GM19438 (cell line): ENCODE results near the gene SLC3A2.
"Not testable (repeated sequence)": the region's sequence is repeated elsewhere in the genome, so short reads cannot be mapped to it uniquely, and the experiment has no call there.

ENCODE experiments used
- ATAC-seq: cut with Tn5 transposase; IDR thresholded peaks from one replicate; pipeline ENCODE4 v1.9.1; 2021; ENCODE audit warnings: low read depth; ENCODE audit not compliant: unreplicated experiment

SLC3A2 gene

DNA sequence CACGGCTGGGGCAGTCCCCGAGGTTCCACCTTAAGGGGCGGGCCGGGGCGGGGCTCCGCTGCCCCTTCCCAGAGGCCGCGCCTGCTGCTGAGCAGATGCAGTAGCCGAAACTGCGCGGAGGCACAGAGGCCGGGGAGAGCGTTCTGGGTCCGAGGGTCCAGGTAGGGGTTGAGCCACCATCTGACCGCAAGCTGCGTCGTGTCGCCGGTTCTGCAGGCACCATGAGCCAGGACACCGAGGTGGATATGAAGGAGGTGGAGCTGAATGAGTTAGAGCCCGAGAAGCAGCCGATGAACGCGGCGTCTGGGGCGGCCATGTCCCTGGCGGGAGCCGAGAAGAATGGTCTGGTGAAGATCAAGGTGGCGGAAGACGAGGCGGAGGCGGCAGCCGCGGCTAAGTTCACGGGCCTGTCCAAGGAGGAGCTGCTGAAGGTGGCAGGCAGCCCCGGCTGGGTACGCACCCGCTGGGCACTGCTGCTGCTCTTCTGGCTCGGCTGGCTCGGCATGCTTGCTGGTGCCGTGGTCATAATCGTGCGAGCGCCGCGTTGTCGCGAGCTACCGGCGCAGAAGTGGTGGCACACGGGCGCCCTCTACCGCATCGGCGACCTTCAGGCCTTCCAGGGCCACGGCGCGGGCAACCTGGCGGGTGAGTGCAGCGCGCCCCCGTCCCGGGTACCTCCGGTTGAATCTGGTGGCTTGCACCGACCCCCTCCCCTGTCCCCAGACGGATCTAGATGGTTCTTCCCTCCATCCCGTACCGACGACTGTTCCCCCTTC, at the start of gene SLC3A2:
SLC3A2 (plus strand) TSS at position 94 of the 776 bp plus-strand sequence; CDS start at position 222, 128 bp downstream.
- ATAC-seq: peak; percentile 79

DNA sequence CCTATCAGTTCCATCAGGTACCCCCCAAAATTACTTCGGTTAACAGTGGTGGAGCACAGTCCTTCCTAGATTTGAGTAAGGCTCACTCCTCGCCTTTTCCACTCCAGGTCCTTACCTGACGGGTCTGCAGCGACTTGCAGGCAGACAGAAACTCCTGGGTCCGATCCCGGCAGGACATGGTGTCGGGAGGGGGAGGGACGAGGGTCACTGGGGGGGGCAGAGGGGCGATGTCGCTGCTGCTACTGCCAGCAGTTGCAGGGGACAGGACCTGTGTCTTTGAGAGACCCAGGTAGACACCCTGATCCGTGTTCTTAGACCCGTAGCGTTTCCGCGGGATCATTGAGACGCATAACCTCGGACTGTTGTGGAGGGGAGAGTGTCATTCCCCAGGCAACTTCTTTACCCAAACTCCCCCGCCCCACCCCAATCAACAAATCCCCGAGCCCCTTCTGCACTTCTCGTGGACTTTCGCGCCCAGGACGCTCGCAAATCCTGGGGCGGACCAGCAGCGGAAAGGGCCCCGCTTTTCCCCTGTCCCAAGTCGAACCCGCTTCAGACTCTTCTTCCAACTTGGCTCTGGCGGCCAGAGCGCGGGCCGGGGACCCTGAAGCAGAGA, 49.7 kb upstream of the SLC3A2 start:
- no peak for ATAC-seq

DNA sequence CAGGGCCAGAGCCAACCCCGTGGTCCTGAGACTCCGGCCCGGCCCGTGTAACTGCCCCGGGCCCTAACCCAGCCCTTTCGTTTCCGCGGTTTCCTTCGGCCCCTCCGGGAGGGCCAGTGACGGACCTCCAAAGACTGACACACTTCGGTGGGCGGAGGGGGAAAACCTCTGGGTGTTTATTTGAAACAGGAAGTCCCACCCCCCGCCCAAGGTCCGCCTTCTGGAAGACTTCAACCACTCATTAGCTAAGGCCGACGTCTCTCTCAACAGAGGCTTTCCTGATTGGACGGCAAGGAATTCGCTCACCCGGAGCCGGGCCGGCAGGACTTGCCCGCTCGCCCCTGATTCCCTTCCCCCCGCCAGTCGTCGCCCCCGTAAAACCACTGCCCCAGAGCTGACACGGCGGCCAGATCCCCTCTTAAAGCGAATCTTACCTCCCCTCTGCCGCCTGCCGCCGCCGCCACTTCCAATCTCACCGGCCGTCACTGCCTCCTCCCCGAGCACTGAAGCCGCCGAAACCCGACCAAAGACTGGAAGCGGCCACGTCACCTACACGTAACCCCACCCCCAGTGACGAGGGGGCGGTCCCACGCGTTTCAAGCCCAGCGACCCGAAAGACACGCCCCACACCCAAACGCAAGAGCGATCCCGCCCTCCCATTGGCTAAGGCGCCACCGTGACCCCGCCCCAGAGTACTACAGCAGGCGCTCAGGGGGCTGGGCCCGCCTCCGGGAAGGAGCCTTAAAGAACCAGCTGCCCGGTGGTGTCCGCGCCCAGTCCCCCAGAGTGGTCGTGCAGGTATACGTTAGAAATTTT, 49.0 kb upstream of the SLC3A2 start, which contains the start of gene STX5:
STX5 (minus strand) TSS at position 532 of the 816 bp plus-strand sequence. CDS start 808 bp downstream, outside the sequence.
- peak; percentile 79 for ATAC-seq

DNA sequence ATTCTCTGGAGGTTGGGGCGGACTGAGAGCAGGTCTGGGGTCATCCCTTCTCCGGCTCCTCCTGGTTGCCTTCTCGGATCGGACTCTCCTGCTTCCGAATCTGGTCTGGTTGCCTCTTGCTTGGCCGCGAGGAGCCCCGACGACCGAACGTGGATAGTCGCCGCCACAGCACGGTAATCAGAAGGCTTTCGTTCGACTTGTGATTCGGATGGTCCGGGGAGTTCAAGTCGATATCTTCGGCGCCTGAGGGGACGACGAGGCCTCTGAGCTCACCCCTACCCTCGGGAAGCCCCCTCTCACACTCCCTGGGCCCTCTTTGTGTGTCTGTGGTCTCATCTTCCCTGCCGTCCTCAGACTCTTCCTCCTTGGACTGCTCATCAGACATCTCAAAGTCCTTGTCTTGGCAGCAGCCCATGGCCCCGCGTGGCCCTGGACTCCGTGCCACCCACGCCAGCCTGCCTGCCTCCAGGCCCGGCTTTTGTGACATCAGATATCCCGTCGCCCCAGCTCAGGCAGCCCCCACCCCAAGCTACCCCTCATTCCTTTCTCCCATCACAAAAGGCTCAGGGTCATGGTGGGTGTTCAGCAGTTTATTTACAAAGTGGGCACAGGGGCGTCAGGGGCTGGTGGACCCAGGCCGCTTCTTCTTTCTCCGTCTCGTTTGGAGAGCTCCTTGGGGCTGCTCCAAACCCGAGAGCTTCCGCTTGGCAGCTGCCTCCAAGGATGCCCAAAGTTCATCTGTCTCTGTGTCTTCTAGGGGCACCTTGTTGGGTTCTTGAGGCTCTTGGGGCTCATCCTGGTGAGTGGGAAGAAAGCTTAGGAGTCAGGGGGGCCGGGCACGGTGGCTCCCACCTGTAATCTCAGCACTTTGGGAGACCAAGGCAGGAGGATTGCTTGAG, 48.1 kb upstream of the SLC3A2 start, which contains the start of gene TEX54:
TEX54 (minus strand) TSS at position 506 of the 899 bp plus-strand sequence.
- ATAC-seq: no peak

DNA sequence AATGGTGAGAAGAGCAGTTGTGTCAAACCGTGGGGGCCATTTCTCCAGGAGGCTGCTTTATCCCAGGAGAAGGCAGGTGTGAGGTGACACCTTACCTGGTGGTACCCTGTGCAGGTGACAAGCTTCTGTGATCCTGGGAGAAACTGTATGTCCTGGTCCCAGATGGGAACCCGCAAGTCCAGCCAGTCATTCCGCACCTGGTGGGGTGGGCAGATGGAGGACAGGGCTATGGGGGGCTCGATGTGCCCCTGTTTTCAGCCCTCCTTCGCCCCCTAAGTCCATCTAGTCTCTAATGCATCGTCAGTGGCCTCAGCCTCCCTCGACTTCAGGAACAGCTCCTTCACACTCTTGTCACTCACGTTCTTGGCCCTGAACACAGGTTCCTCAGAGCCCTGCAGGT, 45.4 kb upstream of the SLC3A2 start:
- ATAC-seq: no peak

DNA sequence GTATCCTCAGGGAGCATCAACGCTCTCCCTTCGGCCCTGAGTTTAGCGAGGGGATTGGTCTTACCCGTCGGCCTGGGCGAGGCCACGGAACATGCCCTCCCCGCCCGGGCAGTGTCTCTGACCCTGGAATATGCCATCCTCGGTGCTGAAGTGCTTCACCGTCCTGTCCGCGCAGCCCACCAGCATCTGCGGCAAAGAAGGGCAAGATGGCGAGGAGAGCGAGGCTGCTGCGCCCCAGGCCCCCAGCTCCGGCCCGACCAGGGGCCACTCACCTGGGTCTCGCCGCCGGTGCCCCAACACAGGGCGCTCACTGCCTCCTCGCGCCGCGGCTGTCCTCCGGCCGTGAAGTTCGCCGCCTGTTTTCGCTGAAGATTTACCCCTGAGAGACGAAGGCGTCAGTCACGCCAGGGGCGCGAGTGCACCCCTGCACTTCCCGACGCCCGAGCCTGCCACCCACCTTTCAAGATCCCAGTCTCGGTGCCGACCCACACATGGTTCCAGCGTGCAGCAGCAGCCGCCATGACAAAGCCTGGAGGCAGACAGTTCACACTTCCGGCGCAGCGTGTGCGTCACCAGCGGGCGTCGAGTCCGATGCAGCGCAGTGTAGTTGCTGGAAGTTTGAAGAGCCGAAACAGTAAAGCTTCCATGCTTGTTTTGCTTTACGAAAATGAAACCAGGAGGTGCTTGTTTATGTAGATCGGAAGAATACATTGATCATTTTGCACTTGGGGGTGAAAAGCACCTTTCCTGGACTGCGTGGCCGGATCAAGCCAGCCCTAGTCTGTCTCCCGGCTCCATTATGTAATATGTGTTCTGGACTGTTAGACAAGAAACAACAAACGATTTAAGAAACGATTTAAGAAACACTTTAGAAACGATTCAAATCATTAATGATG, 41.4 kb upstream of the SLC3A2 start, which contains the start of gene WDR74:
WDR74 (minus strand) TSS at position 541 of the 896 bp plus-strand sequence; CDS start at position 521, 20 bp downstream.
- ATAC-seq: peak; percentile 47

DNA sequence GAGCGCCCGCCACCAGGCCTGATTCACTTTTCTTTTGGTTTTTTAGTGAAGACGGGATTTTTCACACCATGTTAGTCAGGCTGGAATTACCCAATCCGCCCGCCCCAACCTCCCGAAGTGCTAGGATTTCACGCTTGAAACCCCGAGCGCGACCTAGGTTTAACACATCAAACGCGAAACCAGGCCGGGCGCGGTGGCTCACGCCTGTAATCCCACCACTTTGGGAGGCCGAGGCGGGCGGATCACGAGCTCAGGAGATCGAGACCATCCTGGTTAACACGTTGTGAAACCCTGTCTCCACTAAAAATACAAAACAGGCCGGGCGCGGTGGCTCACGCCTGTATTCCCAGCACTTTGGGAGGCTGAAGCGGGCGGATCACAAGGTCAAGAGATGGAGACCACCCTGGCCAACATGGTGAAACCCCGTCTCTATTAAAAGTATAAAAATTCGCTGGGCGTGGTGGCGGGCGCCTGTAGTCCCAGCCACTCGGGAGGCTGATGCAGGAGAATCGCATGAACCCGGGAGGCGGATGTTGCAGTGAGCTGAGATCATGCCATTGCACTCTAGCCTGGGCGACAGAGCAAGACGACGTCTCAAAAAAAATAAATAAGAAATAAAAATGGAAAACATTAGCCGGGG, 39.9 kb upstream of the SLC3A2 start:
- not testable (repeated sequence) for ATAC-seq

DNA sequence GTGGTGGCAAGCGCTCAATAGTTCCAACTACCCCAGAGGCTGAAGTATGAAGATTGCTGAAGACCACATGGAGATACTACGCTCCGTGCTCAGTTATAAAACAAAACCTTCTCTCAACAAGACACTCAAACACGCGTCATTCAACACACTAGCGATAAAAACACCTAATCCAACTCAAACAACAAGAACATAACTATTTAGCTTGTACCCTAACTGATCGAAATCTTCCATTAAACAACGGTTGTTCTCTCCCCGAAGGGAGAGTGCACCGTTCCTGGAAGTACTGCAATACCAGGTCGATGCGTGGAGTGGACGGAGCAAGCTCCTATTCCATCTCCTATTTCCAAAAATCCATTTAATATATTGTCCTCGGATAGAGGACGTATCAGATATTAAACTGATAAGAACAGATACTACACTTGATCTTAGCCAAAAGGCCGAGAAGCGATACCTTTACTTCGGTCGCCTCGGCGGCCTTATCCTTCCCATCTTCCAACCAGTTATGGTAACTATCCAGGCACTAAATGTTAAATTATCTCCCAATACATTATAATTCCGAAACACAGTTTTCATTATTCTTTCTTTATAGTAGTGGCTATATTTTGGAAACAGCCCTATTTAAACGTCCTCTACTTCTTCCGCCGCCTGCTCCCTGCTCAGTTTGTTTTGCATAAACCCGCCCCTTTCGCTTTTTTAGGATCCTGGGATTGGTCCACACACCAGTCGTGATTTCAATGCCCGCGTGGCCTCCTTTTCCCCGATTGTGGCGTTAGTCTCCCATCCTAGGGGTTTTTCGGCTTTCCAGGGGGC, 39.1 kb upstream of the SLC3A2 start:
- peak; percentile 48 for ATAC-seq

DNA sequence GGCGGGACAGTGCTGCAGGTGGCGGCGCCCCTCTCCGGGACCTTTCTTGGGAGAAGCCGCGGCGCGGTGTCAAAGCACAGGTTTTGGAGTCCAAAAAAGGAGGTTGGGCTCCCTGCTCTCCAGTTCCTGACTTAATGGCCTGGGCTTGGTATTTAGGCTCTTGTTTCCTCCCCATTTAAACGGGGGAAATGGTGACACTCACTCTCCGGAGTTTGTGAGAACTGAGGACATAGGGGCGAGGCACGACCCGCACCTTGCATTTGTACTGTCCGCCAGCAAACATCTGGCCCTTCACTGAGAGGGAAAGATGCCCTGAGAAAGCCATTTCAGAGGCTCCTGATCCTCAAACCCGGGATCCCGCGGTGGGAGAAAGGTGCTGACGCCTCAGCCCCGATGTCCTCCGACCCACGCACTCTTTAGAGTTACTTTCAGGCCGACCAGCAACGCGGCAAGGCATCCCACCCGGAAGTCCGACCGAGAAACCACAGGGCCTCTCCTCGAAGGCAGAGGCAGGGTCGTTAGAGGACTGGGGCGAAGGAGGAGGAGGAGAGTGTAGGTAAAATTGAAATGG, 38.4 kb upstream of the SLC3A2 start:
- no peak for ATAC-seq

DNA sequence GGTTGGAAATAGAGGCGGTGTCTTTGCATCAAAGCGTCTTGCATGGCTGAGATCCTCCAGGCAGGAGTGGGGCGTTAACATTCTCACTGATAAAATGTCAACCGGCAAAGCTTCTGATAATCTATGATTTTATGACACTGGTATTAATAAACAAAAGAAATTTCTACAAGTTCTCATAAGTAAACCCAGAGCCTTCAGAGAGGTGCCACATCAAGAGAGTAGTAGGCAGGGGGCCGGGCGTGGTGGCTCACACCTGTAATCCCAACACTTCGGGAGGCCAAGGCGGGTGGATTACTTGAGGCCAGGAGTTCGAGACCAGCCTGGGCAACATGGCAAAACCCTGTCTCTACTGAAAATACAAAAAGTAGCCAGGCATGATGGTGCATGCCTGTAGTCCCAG, 37.8 kb upstream of the SLC3A2 start:
- ATAC-seq: not testable (repeated sequence)

DNA sequence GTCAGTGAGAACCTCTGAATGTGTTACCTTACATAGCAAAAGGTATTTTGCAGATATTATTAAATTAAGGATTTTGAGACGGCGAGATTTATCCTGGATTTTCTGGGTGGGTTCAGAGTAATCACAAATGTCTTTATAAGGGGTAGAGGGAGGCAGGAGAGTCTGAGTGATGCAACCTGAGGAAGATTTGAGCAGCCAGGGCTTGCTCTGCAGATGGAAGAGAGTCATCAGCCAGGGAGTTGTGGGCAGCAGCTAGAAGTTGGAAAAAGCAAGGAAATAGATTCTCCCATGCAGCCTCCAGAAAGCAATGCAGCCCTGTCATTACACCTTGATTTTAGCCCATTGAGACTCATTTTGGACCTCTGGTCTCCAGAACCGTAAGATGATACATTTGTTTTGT, 37.2 kb upstream of the SLC3A2 start:
- ATAC-seq: no peak

DNA sequence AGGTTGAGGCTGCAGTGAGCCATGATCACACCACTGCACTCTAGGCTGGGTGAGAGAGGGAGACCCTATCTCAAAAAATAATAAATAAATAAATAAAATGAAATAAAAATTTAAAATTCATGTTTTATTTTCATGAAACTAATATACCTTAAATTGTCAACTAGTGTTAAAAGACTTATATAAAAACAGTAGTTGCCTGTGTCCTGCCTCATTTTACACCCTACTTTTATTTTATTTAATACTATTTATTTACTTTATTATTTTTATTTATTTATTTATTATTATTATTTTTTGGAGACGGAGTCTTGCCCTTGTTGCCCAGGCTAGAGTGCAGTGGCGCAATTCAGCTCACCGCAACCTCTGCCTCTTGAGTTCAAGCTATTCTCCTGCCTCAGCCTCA, 36.5 kb upstream of the SLC3A2 start:
- ATAC-seq: no peak

DNA sequence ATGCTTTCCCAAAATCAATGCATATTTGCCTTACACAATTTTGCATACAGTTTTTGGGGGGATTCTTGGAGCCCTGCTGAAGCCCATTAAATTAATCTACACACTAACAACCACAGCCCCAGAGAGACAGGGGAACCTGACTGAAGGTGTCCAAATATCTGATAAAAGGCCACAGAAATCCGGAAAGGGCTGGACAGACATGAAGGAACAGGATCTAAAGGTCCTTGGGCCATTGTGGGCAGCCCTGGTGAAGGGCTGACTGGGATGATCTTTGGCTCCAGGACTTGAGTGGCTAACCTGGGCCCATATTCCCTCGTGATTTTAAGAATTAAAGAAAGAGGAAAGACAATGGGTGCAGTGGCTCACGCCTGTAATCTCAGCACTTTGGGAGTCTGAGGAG, 34.5 kb upstream of the SLC3A2 start:
- no peak for ATAC-seq

DNA sequence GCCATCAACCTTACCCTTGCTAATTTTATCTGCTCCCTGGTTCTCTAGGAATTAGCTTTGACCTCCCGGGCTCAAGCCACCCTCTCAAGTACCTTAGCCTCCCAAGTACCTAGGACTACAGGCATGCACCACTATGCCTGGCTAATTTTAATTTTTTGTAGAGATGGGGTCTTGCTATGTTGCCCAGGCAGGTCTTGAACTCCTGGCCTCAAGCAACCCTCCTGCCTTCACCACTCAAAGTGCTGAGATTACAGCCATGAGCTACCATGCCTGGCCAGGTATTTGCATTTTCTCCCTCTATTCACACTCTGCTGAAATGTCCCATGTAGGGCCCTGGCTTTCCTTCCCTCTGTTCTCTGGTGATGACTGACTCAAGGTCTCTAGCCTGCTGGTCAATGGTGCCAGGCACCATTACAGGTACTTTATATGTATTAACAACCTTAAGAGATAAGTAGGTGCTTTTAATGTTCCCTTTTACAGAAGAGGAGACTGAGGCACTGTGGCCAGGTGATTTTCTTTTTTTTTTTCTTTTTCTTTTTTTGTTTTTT, 32.9 kb upstream of the SLC3A2 start:
- ATAC-seq: no peak

DNA sequence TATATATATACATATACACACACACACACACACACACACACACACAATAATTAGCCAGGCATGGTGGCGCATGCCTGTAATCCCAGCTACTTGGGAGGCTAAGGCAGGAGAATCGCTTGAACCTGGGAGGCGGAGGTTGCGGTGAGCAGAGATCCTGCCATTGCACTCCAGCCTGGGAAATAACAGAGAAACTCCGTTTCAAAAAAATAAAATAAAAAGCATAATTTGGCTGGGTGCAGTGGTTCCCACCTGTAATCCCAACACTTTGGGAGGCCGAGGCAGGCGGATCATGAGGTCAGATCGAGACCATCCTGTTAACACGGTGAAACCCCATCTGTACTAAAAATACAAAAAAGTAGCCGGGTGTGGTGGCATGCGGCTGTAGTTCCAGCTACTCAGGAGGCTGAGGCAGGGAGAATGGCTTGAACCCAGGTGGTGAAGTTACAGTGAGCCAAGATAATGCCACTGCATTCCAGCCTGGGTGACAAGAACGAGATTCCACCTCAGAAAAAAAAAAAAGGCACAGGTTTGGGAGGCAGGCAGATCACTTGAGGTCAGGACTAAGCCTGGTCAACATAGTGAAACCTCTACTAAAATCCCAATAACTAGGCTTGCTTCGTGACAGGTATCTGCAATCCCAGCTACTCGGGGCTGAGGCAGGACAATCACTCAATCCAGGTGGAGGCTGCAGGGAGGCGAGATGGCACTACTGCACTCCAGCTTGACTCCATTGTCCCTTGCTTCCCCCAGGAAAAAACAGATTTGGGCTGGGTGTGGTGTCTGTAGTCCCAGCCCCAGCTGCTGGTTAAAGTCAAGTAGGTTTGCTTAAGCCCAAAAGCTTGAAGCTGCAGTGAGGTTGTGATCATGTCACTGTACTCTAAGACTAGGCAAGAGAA, 29.5 kb upstream of the SLC3A2 start:
- no peak for ATAC-seq
